A549 (cell line): Measurements from ENCODE around the gene NRGN. TPM values are rescaled to one million over a fixed set of nuclear protein-coding genes. Genes with fewer than 3 reads are reported as not detected.

Experiments
- ATAC-seq, 2 experiments: fragments of 200-7000 bp in 1 of 2; fragments of >200 bp in 1 of 2; cut with Nextera tagmentation in 1 of 2; cut with Tn5 transposase in 1 of 2; 3 replicates each; pipeline versions ENCODE4 v1.8.0 to v1.9.1; 2018 to 2020; ENCODE audit warnings: mild to moderate bottlenecking in 1 of 2, moderate library complexity in 1 of 2
- CTCF ChIA-PET: fragments of 300-600 bp; sonication (Branson Sonifier 250); formaldehyde crosslinking; extraction: SDS; loops from one replicate; lab custom pipeline; 2021; ENCODE audit warnings: antibody characterized with exemption, inconsistent platforms; lab: Yijun Ruan, JAX
- POLR2A ChIA-PET: fragments of 350-600 bp; formaldehyde crosslinking; extraction: SDS; loops from one replicate; lab custom pipeline; 2021; ENCODE audit warnings: antibody characterized with exemption, inconsistent platforms; lab: Yijun Ruan, JAX
- DNase-seq, 2 experiments: peaks; one replicate each; pipeline versions ENCODE4 v3.0.0 to v3.0.0-alpha.2; 2011 to 2016; ENCODE audit warnings: low read depth in 1 of 2, low spot score in 1 of 2
- FAIRE-seq: peaks from 2 replicates; lab custom pipeline; 2011; peaks lifted over from hg19 to GRCh38; lab: Jason Lieb, UNC
- H3K27ac ChIP-seq, 2 experiments: fragments of >200 bp; sonication (Bioruptor Twin); formaldehyde crosslinking; 3 replicates each; pipeline ENCODE4 v1.5.1; 2016 to 2017
- H3K4me1 ChIP-seq: fragments of >200 bp; sonication (Bioruptor Twin); formaldehyde crosslinking; 3 replicates; pipeline ENCODE4 v1.6.1; 2016
- H3K4me2 ChIP-seq: fragments of >200 bp; sonication (Bioruptor Twin); formaldehyde crosslinking; 3 replicates; pipeline ENCODE4 v1.6.1; 2016
- H3K4me3 ChIP-seq: fragments of >200 bp; sonication (Bioruptor Twin); formaldehyde crosslinking; 3 replicates; pipeline ENCODE4 v1.5.1; 2016
- H3K9me3 ChIP-seq: fragments of >200 bp; sonication (Bioruptor Twin); formaldehyde crosslinking; 3 replicates; pipeline ENCODE4 v1.6.1; 2016
- CBX2 ChIP-seq: fragments of 200-600 bp; sonication (generic); IDR thresholded peaks from 2 replicates; pipeline ENCODE4 v1.6.1; 2016; ENCODE audit warnings: low read depth, mild to moderate bottlenecking, borderline replicate concordance
- CBX8 ChIP-seq: fragments of 200-600 bp; sonication (generic); IDR thresholded peaks from 2 replicates; pipeline ENCODE4 v1.6.1; 2016
- CHD4 ChIP-seq: fragments of 200-600 bp; sonication (generic); IDR thresholded peaks from 2 replicates; pipeline ENCODE4 v1.6.1; 2016; ENCODE audit warnings: antibody characterized with exemption, mild to moderate bottlenecking, borderline replicate concordance
- EHF ChIP-seq: fragments of 250-450 bp; sonication (Bioruptor Pico); IDR thresholded peaks from 2 replicates; pipeline ENCODE4 v1.5.0; 2020; ENCODE audit warnings: mild to moderate bottlenecking
- ESRRA ChIP-seq: fragments of 150-350 bp; IDR thresholded peaks from 2 replicates; pipeline ENCODE4 v1.6.1; 2014; ENCODE audit warnings: mild to moderate bottlenecking, low read length, borderline replicate concordance
- FOSL2 ChIP-seq, 2 experiments: fragments of 450-650 bp in 1 of 2; fragments of >200 bp in 1 of 2; sonication (Bioruptor Twin) in 1 of 2; formaldehyde crosslinking; IDR thresholded peaks; 2 replicates each; pipeline versions ENCODE4 v1.5.0 to v1.6.1; 2016 to 2020; ENCODE audit warnings: mild to moderate bottlenecking in 1 of 2, moderate library complexity in 1 of 2
- GATA3 ChIP-seq: IDR thresholded peaks from 2 replicates; pipeline ENCODE4 v1.6.1; 2012; ENCODE audit warnings: borderline replicate concordance
- HOXA7 ChIP-seq: fragments of 250-450 bp; sonication (Bioruptor Pico); IDR thresholded peaks from 2 replicates; pipeline ENCODE4 v1.5.0; 2020; ENCODE audit warnings: mild to moderate bottlenecking, moderate library complexity
- JUNB ChIP-seq: fragments of >200 bp; sonication (Bioruptor Twin); formaldehyde crosslinking; IDR thresholded peaks from 2 replicates; pipeline ENCODE4 v1.6.1; 2016
- KDM5A ChIP-seq: fragments of 200-600 bp; sonication (generic); IDR thresholded peaks from 2 replicates; pipeline ENCODE4 v1.6.1; 2016; ENCODE audit warnings: antibody characterized with exemption, mild to moderate bottlenecking
- MYC ChIP-seq: IDR thresholded peaks from 2 replicates; pipeline ENCODE4 v1.6.1; 2012; ENCODE audit warnings: mild to moderate bottlenecking, inconsistent platforms, low read length, improper control_type of control experiment, borderline replicate concordance
- NR3C1 ChIP-seq: fragments of >200 bp; sonication (Bioruptor Twin); formaldehyde crosslinking; IDR thresholded peaks from 3 replicates; pipeline ENCODE4 v1.6.1; 2017
- PHF8 ChIP-seq: fragments of 200-600 bp; sonication (generic); IDR thresholded peaks from 2 replicates; pipeline ENCODE4 v1.6.1; 2016; ENCODE audit warnings: low read depth, mild to moderate bottlenecking, antibody characterized with exemption, moderate library complexity, borderline replicate concordance
- RARB ChIP-seq: fragments of 250-450 bp; sonication (Bioruptor Pico); IDR thresholded peaks from 2 replicates; pipeline ENCODE4 v1.8.0; 2021; ENCODE audit warnings: mild to moderate bottlenecking, moderate library complexity
- RCOR1 ChIP-seq: fragments of 150-350 bp; IDR thresholded peaks from 2 replicates; pipeline ENCODE4 v1.6.1; 2014; ENCODE audit warnings: antibody characterized with exemption, low read length, low read depth
- RNF2 ChIP-seq: fragments of 200-600 bp; sonication (generic); IDR thresholded peaks from 2 replicates; pipeline ENCODE4 v1.6.1; 2016; ENCODE audit warnings: low read depth, mild to moderate bottlenecking, antibody characterized with exemption, moderate library complexity, borderline replicate concordance
- SREBF2 ChIP-seq: fragments of 450-650 bp; IDR thresholded peaks from 2 replicates; pipeline ENCODE4 v1.6.1; 2014; ENCODE audit warnings: mild to moderate bottlenecking, moderate library complexity
- ZSCAN20 ChIP-seq: fragments of 250-450 bp; sonication (Bioruptor Pico); IDR thresholded peaks from 2 replicates; pipeline ENCODE4 v1.8.0; 2022; ENCODE audit warnings: mild to moderate bottlenecking, moderate library complexity
- WGBS: methylation state at CpG from one replicate; pipeline ENCODE4 v1.1.6; 2017; ENCODE audit errors: missing lambda C conversion rate; 5-methylcytosine and 5-hydroxymethylcytosine counted together
- polyA plus RNA-seq, 4 experiments: library from polyadenylated mRNA; depleted of rRNA in 3 of 4; stranded (reverse); fragments of >200 nt; fragmentation: RNase III in 1 of 4; extraction: RNeasy Plus Mini Kit Qiagen cat#74134 plus additional on column Dnase treatment in 1 of 4; gene quantifications; 2 replicates in 3 of 4; 3 replicates in 1 of 4; pipeline ENCODE4 v1.2.3, GENCODE V29; 2011 to 2017
- TF ChIP-seq, protein P1 (sequence below): fragments of 250-450 bp; sonication (Bioruptor Pico); IDR thresholded peaks from 2 replicates; pipeline ENCODE4 v1.5.0; 2020; ENCODE audit warnings: low read depth, mild to moderate bottlenecking, moderate library complexity

The NRGN gene
- polyA plus RNA-seq, 2 of the 4 experiments (the other 2 are of a cell fraction) = 1.2 to 3.5 TPM

DNA sequence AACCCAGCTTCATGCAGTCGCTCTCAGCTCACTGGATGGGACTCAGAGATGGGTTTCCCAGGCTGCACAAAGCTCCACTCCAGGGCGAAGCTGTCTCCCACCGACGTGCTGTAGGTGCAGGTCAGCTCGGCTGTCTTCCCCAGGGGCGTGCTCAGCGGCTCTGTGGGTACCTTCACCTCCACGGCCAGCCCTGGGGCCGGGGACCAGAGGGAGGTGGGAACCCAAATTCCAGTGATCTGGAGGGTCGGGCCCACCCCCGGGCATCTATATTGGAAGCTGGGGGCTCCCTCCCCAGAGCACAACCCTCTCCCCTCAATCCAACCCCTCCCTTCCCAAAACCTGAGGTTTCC lies 11.6 kb downstream of the NRGN start:
- H3K27ac ChIP-seq = no peak overlapping the region
- no peak for TF ChIP-seq MYC
- no peak for TF ChIP-seq CBX8
- TF ChIP-seq, all 56 proteins: peak for 0
- no peak overlapping the region for H3K4me2 ChIP-seq
- H3K4me3 ChIP-seq = no peak overlapping the region
- 83% methylated on average over 2 of the region's 11 CpGs for WGBS
- FAIRE-seq = no peak
- peaks cover 6% of the 10 kb centered on the region; the same call in 2 of the 3 replicates for H3K4me1 ChIP-seq
- DNase-seq = no peak
- no peaks in the 10 kb centered on the region for H3K9me3 ChIP-seq
- CTCF ChIA-PET = interaction anchor here (0.9 to 4.4 kb wide), 6 partner anchors 10 to 115 kb away, joined by 3 to 26 read pairs (median 4); partner anchors contain the start of gene NRGN
- no peak for ATAC-seq
- POLR2A ChIA-PET = no interaction called here

DNA sequence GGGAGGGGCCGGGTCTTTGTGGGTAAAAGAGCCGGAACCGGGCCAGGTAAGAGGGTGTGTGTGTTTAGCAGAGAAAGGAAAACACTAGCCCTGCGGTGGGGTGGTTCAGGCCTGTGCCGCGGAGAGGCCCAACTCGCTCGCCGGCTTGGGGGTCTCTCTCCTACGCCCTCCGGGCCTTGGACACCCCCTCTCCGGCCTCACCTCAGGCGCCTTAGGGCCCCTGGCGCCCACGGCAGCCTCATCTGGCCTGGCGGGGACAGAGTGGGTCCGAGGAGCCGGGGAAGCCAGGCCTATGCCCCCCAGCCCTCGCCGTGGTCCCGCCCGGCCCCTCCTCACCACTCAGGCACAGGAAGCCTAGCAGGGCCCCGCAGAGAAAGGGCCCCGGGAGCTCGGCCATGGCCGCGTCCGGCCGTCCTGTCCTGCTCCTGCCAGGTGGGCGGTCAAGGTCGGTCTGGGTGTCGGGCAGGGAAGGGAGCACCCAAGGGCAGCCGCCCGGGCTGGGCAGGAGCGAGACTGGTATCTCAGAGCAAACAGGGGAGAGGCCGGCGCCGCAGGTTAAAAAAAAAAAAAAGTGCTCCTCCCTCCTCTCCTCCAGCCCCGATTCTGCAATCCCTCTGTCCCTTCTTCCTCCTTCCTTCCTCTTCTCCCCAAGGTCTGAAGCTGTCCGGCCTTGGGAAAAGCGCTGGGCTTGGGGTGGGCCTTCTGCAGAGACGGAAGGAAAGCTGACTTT lies 12.2 kb downstream of the NRGN start, which contains the start of gene VSIG2:
TSS of gene VSIG2 (minus strand) at position 515 of the 730 bp plus-strand sequence. CDS start at position 397, 118 bp downstream.
- ATAC-seq = no peak

DNA sequence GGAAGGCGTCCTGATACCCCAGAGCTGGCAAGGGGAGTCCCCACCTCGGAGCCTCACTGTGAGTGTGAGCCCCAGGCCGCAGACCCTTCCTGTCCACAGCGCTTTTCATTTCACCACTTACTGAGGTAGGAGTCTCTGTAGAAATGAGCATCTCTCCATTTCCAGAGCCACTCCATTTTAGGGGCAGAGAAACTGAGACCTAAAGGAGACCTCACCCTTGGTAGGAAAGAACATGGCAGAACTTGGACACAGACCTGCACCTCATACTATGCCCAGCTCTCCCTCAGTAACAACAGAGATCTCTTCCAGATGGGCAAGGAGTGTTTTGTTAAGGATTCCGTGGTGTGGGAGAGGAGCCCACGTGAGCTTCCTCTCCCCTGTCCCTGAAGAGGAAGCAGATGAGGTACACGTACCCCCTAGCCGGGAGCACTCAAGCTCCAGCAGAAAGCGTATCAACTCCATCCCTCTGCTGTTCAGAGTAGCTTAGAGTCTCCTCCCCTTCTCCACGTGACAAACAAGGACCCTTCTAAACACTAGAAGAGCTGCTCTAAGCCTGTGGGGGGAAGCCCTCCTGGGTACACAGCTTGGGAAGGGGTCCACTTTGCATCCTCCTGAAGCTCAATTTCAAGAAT lies 12.8 kb downstream of the NRGN start:
- TF ChIP-seq CBX8 (no peak), CHD4 (no peak), RARB (CRISPR knock-in tag) (no peak), NR3C1 (no peak), KDM5A (no peak), RNF2 (no peak), FOSL2 (IDR thresholded peaks at IDR 0.05) (no peak), FOSL2 (CRISPR knock-in tag; IDR thresholded peaks at IDR 0.05) (no peak)
- Histone ChIP-seq H3K4me1 (no peaks in the 10 kb centered on the region; the same call in 2 of the 3 replicates), H3K4me2 (no peak overlapping the region), H3K27ac (no peak overlapping the region), H3K4me3 (no peak overlapping the region), H3K9me3 (no peaks in the 10 kb centered on the region)
- FAIRE-seq (no peak), ATAC-seq (no peak), DNase-seq (no peak)
- POLR2A ChIA-PET = no interaction called here
- WGBS = 85% methylated on average over 10 of the region's 10 CpGs
- CTCF ChIA-PET = interaction anchor here (1.0 to 4.4 kb wide), 7 partner anchors 9 to 108 kb away, joined by 3 to 26 read pairs (median 4); partner anchors contain the start of gene NRGN

More for the DNA sequence above, 12.2 kb downstream of the NRGN start, which contains the start of gene VSIG2:
- no peak within 1 kb of the TSS for H3K4me2 ChIP-seq
- H3K9me3 ChIP-seq = no peaks in the 10 kb centered on the region
- ChIA-PET CTCF (interaction anchor here (1.0 to 4.4 kb wide), 7 partner anchors 11 to 114 kb away, joined by 3 to 26 read pairs (median 4); partner anchors contain the start of gene NRGN), POLR2A (no interaction called here)
- no peak for DNase-seq
- no peak for TF ChIP-seq FOSL2 (IDR thresholded peaks at IDR 0.05)
- no peak for TF ChIP-seq FOSL2 (CRISPR knock-in tag; IDR thresholded peaks at IDR 0.05)
- TF ChIP-seq, protein P1, sequence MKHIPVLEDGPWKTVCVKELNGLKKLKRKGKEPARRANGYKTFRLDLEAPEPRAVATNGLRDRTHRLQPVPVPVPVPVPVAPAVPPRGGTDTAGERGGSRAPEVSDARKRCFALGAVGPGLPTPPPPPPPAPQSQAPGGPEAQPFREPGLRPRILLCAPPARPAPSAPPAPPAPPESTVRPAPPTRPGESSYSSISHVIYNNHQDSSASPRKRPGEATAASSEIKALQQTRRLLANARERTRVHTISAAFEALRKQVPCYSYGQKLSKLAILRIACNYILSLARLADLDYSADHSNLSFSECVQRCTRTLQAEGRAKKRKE (CRISPR knock-in tag) = no peak
- no peak for TF ChIP-seq SREBF2
- TF ChIP-seq RCOR1 = no peak
- no peak for TF ChIP-seq ZSCAN20 (CRISPR knock-in tag)
- no peak for TF ChIP-seq HOXA7
- TF ChIP-seq JUNB = no peak
- TF ChIP-seq GATA3 = no peak
- no peak for TF ChIP-seq EHF
- no peak for TF ChIP-seq PHF8
- TF ChIP-seq CBX2 = no peak
- TF ChIP-seq MYC = no peak
- TF ChIP-seq ESRRA = no peak
- WGBS = 88% methylated on average over 22 of the region's 42 CpGs
- peaks cover 6% of the 10 kb centered on the region; the same call in 2 of the 3 replicates for H3K4me1 ChIP-seq
- H3K4me3 ChIP-seq = no peak within 1 kb of the TSS
- no peak for FAIRE-seq
- no peak within 1 kb of the TSS for H3K27ac ChIP-seq
